ENCODE data around the gene ASTN1.

The ASTN1 gene

DNA sequence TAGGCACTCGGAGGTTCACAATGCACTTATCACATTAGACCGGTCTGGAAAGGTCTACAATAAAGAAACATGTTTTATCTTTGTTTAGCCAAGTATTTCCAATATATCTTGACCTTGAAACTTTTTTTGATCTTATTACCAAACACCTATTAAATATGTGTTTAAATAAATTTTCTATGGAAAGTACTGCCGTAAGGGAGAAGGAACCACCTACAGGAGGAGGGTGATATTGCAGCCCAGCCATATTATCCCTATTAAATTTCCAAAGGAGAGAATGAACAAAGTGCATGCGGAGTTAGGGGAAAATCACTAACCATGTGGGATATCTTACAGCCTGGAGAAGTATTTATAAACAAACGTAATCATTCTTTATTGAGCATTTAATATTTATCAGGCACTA is 20.7 kb upstream of the ASTN1 start:
- TF ChIP-seq, protein P1, sequence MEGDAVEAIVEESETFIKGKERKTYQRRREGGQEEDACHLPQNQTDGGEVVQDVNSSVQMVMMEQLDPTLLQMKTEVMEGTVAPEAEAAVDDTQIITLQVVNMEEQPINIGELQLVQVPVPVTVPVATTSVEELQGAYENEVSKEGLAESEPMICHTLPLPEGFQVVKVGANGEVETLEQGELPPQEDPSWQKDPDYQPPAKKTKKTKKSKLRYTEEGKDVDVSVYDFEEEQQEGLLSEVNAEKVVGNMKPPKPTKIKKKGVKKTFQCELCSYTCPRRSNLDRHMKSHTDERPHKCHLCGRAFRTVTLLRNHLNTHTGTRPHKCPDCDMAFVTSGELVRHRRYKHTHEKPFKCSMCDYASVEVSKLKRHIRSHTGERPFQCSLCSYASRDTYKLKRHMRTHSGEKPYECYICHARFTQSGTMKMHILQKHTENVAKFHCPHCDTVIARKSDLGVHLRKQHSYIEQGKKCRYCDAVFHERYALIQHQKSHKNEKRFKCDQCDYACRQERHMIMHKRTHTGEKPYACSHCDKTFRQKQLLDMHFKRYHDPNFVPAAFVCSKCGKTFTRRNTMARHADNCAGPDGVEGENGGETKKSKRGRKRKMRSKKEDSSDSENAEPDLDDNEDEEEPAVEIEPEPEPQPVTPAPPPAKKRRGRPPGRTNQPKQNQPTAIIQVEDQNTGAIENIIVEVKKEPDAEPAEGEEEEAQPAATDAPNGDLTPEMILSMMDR (IDR thresholded peaks at IDR 0.05) = peak in 1 of 2 experiments; percentile 8
- no peak for DNase-seq
- Histone ChIP-seq H3K9me3 (no peaks in the 10 kb centered on the region), H3K36me3 (no peaks in the 10 kb centered on the region), H3K4me3 (no peak overlapping the region), H3K27me3 (peaks cover 0 to 8% of the 10 kb centered on the region in 2 donors), H3K4me1 (peaks cover 0 to 8% (median 4%) of the 10 kb centered on the region in 4 donors), H3K27ac (no peak overlapping the region)
- intact Hi-C loops (cut with DNase I; ENCODE audit: low total_unique reads) = no loop called here

GRCh38 chr1:177183836-177184235 is 19.3 kb upstream of the ASTN1 start:
- Histone ChIP-seq H3K27ac (no peak overlapping the region), H3K4me1 (peaks cover 0 to 8% (median 4%) of the 10 kb centered on the region in 4 donors), H3K27me3 (peaks cover 0 to 11% of the 10 kb centered on the region in 2 donors), H3K36me3 (no peaks in the 10 kb centered on the region), H3K9me3 (no peaks in the 10 kb centered on the region), H3K4me3 (no peak overlapping the region)
- intact Hi-C loops (cut with DNase I; ENCODE audit: low total_unique reads) = loop anchor here (2.0 kb wide), 1 partner anchor 285 kb away; no protein-coding TSS in a partner anchor
- no peak for DNase-seq
- TF ChIP-seq, protein P1 (IDR thresholded peaks at IDR 0.05) = no peak

DNA sequence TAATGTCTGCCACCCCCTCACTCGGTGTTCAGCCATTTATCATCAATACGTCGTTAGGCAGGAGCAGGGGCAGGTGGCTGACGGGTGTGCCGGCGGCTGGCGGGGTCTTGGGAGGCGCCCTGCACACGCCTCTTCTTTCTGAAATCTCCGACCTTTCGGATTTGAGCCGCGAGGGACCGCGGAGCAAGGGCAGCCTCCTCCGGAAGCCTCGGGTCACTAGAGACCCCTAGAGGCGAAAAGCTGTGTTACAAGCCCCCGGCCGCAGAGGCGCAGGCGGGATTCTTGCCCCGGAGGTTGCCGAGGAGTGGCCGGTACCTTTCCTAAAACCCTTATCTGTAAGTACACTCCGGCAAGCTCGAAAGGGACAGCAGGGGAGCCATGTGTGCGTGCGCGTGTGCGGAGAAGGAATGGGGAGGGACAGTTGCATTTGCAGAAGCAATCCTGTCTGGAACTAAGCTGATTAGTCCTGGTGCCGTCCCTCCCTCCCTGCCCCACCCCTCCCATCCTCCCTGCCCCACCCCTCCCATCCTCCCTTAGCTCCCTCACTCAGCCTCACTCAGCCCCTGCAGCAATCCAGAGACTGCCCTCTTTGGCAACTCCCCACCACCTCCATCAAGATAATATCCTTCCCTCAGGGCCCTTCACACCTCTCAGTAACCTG is 17.2 kb upstream of the ASTN1 start:
- TF ChIP-seq, protein P1 (IDR thresholded peaks at IDR 0.05) = peak; percentile 68 to 77
- peaks cover 0 to 8% (median 4%) of the 10 kb centered on the region in 4 donors for H3K4me1 ChIP-seq
- peak; percentile 30 to 66 for DNase-seq
- intact Hi-C loops (cut with DNase I; ENCODE audit: low total_unique reads) = loop anchor here (2.0 kb wide), 1 partner anchor 283 kb away; no protein-coding TSS in a partner anchor
- peak overlapping the region in 1 of 2 donors; percentile 26 for H3K4me3 ChIP-seq
- no peaks in the 10 kb centered on the region for H3K9me3 ChIP-seq
- H3K36me3 ChIP-seq = no peaks in the 10 kb centered on the region
- H3K27me3 ChIP-seq = peaks cover 0 to 20% of the 10 kb centered on the region in 2 donors
- no peak overlapping the region for H3K27ac ChIP-seq

- Histone ChIP-seq H3K27me3 (peaks cover 0 to 20% of the 10 kb centered on the region in 2 donors), H3K4me3 (peak overlapping the region in 1 of 2 donors; percentile 26), H3K27ac (no peak overlapping the region), H3K9me3 (no peaks in the 10 kb centered on the region), H3K36me3 (no peaks in the 10 kb centered on the region), H3K4me1 (peaks cover 0 to 8% (median 4%) of the 10 kb centered on the region in 4 donors)
- no peak for DNase-seq
- TF ChIP-seq, protein P1 (IDR thresholded peaks at IDR 0.05) = no peak
- intact Hi-C loops (cut with DNase I; ENCODE audit: low total_unique reads) = no loop called here
Measured at GRCh38 chr1:177181280-177181630, 16.7 kb upstream of the ASTN1 start.

- H3K4me1 ChIP-seq = peaks cover 0 to 14% (median 10%) of the 10 kb centered on the region in 4 donors
- H3K36me3 ChIP-seq = no peaks in the 10 kb centered on the region
- TF ChIP-seq, protein P1 (IDR thresholded peaks at IDR 0.05) = no peak
- H3K4me3 ChIP-seq = no peak overlapping the region
- intact Hi-C loops (cut with DNase I; ENCODE audit: low total_unique reads) = no loop called here
- H3K27ac ChIP-seq = no peak overlapping the region
- no peak for DNase-seq
- peaks cover 0 to 47% of the 10 kb centered on the region in 2 donors for H3K27me3 ChIP-seq
- H3K9me3 ChIP-seq = no peaks in the 10 kb centered on the region
Measured at GRCh38 chr1:177174921-177175634, 10.6 kb upstream of the ASTN1 start.
